NCI-H2196 treated with DMSO at 0.1 percent for 48 hours (cell line): ENCODE measurements around the gene SUPV3L1.

ENCODE experiments used
- DNase-seq: peaks from one replicate; lab custom pipeline; 2025; ENCODE audit not compliant: unreplicated experiment; lab: John Stamatoyannopoulos, UW

SUPV3L1 gene

GRCh38 chr10:69201045-69201444 lies 21.0 kb downstream of the SUPV3L1 start:
- DNase-seq, result no peak

GRCh38 chr10:69202332-69202731 lies 22.3 kb downstream of the SUPV3L1 start:
- DNase-seq, result no peak

DNA sequence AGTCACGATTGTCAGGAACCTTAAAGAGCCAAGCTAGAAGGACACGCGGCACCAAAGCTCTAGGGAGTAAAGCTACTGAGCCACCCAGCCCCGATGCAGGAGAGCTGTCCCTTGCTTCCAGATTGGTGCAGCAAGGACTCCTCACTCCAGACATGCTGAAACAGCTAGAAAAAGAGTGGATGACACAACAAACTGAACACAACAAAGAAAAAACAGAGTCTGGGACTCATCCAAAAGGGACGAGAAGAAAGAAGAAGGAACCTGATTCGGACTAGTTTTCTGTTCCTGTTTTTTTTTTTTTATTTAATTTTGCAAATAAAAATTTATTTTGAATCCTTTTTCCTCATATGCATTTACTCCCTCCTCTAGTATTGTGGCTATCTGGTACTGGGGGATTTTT lies 28.7 kb downstream of the SUPV3L1 start:
- no peak for DNase-seq

DNA sequence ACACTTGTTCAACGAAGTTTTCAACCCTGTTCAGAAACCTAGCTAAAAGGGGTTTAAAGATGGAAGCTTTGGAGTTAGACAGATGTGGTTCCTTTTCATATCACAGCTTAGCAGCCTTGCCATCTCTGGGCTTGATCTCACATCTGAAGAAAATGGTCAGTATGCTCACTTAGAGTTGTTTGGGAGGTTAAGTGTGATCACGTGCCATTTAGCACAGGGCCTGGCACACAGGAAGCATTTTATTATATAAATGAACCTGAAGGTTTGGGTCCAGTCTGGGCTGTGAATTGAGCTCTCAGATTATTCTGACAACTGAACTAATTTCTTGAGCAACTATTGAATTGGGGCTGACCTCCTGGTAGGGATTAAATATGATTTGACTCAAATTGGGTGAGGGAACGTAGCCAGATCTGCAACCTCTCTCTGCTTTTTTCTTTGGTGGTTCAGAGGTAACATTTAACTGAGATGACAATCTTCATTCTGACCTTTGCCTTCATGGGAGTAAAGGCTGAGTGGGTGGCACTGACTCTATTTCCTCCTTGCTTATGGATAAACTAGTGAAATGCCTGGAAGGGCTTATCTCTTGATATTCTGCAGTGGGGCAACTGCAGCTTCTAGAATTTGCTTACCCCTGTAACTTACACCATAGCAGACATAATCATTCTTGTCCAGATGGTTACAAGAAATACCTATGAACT lies 29.9 kb downstream of the SUPV3L1 start:
- no peak for DNase-seq

DNA sequence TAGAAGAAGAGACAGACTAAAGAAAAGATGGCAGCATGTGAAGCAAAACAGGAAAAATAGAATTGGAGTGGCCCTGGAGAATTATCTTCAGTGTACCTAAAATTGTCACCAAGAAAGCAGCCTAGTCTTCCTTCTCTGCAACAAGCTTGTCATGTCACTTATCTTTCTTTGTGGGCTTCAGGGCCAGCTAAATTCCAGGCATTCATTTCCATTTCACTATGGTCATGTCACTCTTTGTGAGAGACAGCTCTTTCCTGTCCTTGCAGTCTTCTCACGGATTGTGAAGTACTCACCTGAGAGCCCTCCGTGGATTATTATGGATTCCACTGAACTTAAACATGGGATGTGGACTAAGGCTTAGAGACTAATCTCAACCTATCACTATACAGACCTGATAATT lies 31.1 kb downstream of the SUPV3L1 start:
- no peak for DNase-seq

- no peak for DNase-seq
Observed at GRCh38 chr10:69211524-69211923, 31.5 kb downstream of the SUPV3L1 start.

- no peak for DNase-seq
Observed at GRCh38 chr10:69213591-69214311, 33.7 kb downstream of the SUPV3L1 start.

DNA sequence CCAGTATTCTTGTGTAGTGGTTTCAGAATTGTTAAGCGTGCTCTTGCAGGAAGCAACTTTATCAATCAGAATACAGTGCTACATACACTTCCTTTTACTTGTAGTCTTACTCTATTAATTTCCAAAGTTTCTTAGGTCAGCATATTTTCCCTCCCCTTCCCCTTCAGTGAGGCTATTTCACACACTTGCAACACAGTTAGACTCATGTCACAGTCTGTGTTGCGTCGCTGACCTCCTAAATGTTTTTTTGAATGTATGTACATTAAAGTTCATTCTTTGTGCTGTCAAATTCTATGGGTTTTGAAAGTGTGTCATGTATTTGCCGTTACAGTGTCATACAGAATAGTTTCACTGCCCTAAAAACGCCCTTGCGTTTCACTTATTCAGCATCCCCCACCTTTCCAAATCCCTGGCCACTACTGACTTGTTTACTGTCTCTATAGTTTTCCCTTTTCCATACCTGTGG lies 34.7 kb downstream of the SUPV3L1 start:
- DNase-seq, result no peak

- no peak for DNase-seq
Observed at GRCh38 chr10:69215405-69216171, 35.6 kb downstream of the SUPV3L1 start.

- no peak for DNase-seq
Observed at GRCh38 chr10:69216577-69217118, 36.6 kb downstream of the SUPV3L1 start.

- peak; percentile 5 for DNase-seq
Observed at GRCh38 chr10:69217119-69217754, 37.2 kb downstream of the SUPV3L1 start.

GRCh38 chr10:69218831-69219230 lies 38.8 kb downstream of the SUPV3L1 start:
- DNase-seq, result no peak

- no peak for DNase-seq
Observed at GRCh38 chr10:69220041-69220451, 40.0 kb downstream of the SUPV3L1 start, which contains the start of gene HKDC1. TSS of gene HKDC1 (plus strand) at chr10:69220332. CDS start at chr10:69220436, 104 bp downstream.

GRCh38 chr10:69220507-69220906 lies 40.5 kb downstream of the SUPV3L1 start:
- DNase-seq, result no peak

DNA sequence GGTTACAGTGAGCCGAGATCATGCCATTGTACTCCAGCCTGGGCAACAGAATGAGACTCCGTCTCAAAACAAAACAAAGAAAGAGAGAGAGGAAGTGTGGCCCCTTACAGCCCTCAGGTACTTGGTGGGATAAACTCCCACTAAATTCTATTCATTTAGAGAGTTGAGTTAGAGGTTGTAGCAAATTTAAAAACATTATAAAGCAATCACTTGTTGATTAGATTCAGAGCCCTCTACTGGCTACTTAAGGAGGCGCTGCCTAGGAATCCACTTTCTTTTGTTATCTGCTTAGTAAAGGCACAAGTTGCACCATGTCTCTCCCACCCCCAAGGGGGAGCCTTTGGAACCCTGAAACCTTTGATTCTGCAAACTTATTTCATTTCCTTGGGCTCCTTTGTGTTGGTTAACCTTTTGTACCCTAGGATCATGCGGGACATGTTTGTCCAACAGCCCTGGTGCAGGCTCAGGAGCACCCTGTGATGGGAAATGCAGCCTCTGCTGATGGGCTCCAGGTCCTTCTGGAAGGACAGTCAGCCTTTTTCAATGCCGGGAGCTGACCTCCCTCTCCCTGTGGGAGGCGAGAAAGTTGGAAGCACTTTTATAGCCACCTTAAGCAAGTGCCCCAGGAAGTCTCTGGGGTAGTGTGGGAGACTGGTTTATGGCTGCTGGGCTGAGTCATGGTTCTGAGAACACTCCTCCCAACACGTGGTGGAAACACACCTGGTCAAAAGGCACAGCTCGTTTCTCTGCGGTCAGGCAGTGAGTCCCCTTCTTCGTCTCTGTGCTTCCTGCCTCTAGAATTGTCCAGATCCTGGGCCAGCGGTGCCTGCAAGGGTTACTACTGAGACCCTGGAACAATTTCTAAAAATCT lies 42.4 kb downstream of the SUPV3L1 start:
- no peak for DNase-seq

- DNase-seq, result no peak
Observed at GRCh38 chr10:69223028-69223342, 43.0 kb downstream of the SUPV3L1 start.

DNA sequence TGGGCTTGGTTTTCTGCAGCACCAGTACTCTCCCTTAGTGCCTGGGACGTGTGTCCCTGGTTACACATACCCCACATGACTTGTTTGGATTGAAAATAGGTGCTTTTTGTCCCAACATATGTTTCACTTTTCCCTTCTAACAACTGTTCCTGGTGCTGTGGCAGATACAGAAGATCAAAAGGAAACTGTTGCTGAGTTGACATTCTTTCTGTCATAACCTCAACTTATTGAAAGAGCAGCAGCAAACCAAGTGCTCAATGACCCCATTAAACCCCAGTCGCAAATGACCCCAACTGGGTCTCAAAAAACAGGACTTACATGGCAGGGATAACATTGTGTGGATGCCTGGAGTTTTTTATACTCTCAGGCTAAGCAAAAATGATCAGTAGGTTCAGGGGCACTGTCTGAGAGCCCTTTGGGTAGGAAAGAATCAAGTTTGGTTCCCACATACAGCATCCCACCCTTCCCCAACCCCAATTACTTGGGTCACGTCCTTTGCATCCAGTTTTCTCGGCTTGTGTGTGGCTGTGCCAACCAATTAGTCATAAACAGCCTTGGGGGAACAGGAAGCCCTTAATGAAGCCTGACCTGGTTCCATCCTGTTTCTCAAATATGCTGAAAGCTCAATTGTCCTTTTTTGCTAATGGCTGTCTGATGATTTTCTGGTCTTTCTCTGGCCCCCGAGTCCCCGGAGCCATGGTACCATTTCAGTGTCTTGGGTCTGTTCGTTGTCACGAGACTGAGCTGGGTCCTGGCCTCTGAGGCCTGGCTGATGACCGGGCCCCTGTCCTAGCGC lies 45.0 kb downstream of the SUPV3L1 start:
- no peak for DNase-seq

GRCh38 chr10:69225681-69226080 lies 45.6 kb downstream of the SUPV3L1 start:
- no peak for DNase-seq

DNA sequence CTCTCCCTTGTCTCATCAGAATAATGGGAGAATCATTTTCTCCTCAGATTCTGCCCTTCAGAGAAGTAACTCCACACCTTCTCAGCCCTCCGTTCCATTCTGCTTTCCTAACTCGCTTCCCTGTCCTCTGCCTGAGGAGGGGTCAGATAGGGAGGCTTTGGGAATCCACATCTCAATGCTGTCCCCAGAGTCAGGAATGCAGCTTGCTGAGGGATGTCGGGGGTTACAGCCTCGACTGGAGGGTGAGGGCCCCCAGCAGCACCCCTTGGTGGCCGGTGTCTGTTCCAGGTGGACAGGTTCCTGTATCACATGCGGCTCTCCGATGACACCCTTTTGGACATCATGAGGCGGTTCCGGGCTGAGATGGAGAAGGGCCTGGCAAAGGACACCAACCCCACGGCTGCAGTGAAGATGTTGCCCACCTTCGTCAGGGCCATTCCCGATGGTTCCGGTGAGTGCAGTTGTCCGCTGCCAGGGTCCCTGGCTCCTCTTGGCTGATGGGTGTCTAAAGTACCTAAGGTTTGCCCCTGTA lies 47.0 kb downstream of the SUPV3L1 start:
- DNase-seq, result no peak
